Measurements from ENCODE around the gene DENND1C. TPM values are rescaled to one million over a fixed set of nuclear protein-coding genes. Genes with fewer than 3 reads are reported as not detected.

DENND1C gene
- total RNA-seq, 1 experiment from 2014 or later, result 3.5 TPM

DNA sequence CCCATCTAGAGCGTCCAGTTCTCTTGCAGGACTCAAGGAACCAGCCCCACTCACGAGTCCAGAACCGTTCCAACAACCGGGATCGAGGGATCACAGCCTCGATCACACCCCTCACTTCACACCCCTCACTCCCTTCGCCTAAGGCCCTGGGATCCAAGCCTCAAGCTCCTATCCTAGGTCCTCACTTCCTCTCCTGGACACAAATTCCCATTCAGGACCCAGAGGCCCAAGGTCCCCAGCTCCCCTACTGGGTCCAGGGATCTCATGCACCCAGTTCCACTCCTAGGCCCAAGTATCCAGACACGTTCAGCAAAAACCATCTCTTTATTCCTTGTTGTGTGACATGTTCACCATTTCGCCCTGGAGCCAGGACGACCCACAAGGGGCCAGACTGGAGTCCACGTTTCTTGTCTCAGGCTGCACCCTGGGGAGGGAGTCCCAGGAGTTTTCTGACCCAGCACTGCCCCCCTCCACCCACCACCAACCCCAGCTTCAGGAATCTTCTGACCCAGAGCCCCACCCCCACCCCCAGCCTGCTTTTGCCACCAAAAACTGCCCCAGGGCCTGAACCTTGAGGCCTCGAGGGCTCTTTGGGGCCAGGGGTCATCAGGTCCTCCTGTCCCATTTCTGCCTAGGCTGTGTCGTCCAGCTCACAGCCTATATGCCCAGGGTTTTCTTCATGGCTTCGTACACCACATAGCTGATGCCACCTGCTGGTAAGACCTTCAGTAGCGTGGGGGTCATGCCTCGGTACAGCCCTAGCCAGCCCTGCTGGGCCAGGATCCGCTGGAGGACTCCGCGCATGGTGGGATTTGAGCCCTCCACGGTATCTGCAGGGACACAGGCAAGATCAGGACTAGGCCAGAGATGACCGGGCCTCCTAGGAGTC is 55.6 kb downstream of the DENND1C start:
- DNase-seq, result peak; percentile 53 to 68
- peak overlapping the region; percentile 95 for H3K27ac Mint-ChIP-seq (ENCODE audit: unreplicated experiment)

DNA sequence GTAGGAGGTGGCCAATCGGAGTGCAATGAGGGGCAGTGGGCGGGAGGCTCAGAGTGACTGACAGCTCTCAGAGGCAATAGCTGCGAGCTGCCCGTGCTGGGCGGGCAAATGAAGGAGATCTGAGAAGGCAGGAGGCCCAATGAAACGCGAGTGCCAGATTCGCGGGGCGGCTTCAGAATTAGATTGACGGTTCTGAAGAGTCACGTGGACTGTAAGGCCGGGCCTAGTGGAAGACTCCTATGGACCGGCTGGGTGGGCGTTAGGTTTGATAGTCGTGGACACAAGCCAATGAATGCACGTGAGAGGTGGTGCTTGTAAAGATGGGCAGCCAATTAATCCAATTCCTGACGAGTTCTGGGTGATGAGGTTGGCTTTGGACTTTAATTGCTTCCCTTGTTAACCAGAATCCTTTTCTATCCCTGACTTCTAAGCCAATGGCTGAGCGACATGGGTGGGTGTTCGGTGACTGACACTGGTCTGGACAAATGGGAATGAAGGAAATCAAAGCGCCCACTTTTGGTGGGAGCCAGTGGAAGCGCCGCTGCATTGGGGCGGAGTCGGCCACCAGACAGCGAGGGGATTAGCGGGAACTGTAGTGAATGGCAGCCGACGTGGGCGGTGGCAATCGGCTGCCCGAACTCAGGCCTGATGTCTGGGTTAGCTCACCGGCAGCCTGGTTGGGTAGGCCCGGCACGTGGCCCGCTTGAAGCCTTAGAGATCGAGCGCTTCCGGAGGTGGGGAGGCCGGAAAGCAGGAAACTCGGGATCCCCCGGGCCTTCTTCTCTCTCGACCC is 56.5 kb downstream of the DENND1C start:
- TF ChIP-seq, protein P1, sequence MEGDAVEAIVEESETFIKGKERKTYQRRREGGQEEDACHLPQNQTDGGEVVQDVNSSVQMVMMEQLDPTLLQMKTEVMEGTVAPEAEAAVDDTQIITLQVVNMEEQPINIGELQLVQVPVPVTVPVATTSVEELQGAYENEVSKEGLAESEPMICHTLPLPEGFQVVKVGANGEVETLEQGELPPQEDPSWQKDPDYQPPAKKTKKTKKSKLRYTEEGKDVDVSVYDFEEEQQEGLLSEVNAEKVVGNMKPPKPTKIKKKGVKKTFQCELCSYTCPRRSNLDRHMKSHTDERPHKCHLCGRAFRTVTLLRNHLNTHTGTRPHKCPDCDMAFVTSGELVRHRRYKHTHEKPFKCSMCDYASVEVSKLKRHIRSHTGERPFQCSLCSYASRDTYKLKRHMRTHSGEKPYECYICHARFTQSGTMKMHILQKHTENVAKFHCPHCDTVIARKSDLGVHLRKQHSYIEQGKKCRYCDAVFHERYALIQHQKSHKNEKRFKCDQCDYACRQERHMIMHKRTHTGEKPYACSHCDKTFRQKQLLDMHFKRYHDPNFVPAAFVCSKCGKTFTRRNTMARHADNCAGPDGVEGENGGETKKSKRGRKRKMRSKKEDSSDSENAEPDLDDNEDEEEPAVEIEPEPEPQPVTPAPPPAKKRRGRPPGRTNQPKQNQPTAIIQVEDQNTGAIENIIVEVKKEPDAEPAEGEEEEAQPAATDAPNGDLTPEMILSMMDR (IDR thresholded peaks at IDR 0.05; ENCODE audit: insufficient read depth in 1 of 2, low read depth in 1 of 2, low read length in 1 of 2, severe bottlenecking in 1 of 2, unreplicated experiment in 1 of 2), result no peak
- Mint-ChIP-seq H3K9me3 (ENCODE audit: unreplicated experiment) (no peaks in the 10 kb centered on the region), H3K4me1 (ENCODE audit: low read depth, unreplicated experiment) (peaks cover 6% of the 10 kb centered on the region), H3K27me3 (ENCODE audit: insufficient read depth, unreplicated experiment) (no peaks in the 10 kb centered on the region), H3K4me3 (ENCODE audit: unreplicated experiment) (peak overlapping the region; percentile 77), H3K27ac (ENCODE audit: unreplicated experiment) (peak overlapping the region; percentile 95), H3K36me3 (ENCODE audit: insufficient read depth, unreplicated experiment) (peaks cover 49% of the 10 kb centered on the region)
- CTCF ChIA-PET, result interaction anchor here (0.5 to 2.0 kb wide), 12 partner anchors 12 to 1476 kb away, joined by 3 to 6 read pairs (median 3); partner anchors contain the start of genes ALKBH7 and SLC25A23
- Histone ChIP-seq H3K27me3 (replicated peaks; ENCODE audit: control insufficient read depth, insufficient read depth, low read length) (no peaks in the 10 kb centered on the region), H3K36me3 (ENCODE audit: control insufficient read depth, insufficient read depth, low read length) (peaks cover 2% of the 10 kb centered on the region), H3K4me1 (peaks cover 20% of the 10 kb centered on the region), H3K9me3 (no peaks in the 10 kb centered on the region), H3K4me3 (ENCODE audit: low read depth, low read length) (peak overlapping the region; percentile 23)
- DNase-seq, result peak; percentile 99 to 100
- BruUV-seq (replicated peaks), result no TSS peak
- intact Hi-C loops (cut with micrococcal nuclease; ENCODE audit: unreplicated experiment), result loop anchor here (1.0 to 10.0 kb wide), 4 partner anchors 40 to 448 kb away; partner anchors contain the start of genes ALKBH7, CRB3, MLLT1 and RANBP3
- POLR2A ChIA-PET, result interaction anchor here (0.5 to 2.0 kb wide), 7 partner anchors 11 to 64 kb away, joined by 3 to 27 read pairs (median 9); partner anchors contain the start of genes ALKBH7, CLPP and SLC25A23

More for the DNA sequence above, 55.6 kb downstream of the DENND1C start:
- Histone ChIP-seq H3K4me1 (peaks cover 20% of the 10 kb centered on the region), H3K9me3 (no peaks in the 10 kb centered on the region), H3K4me3 (ENCODE audit: low read depth, low read length) (peak overlapping the region; percentile 23), H3K36me3 (ENCODE audit: control insufficient read depth, insufficient read depth, low read length) (peaks cover 2% of the 10 kb centered on the region), H3K27me3 (replicated peaks; ENCODE audit: control insufficient read depth, insufficient read depth, low read length) (no peaks in the 10 kb centered on the region)
- ChIA-PET POLR2A (interaction anchor here (0.6 to 2.0 kb wide), 6 partner anchors 24 to 300 kb away, joined by 3 to 27 read pairs (median 14); partner anchors contain the start of genes ALKBH7 and SLC25A23), CTCF (interaction anchor here (0.5 to 2.0 kb wide), 10 partner anchors 10 to 300 kb away, joined by 3 to 6 read pairs (median 3); partner anchors contain the start of genes ALKBH7 and SLC25A23)
- peak overlapping the region; percentile 77 for H3K4me3 Mint-ChIP-seq (ENCODE audit: unreplicated experiment)
- H3K27me3 Mint-ChIP-seq (ENCODE audit: insufficient read depth, unreplicated experiment), result no peaks in the 10 kb centered on the region
- BruUV-seq (replicated peaks), result TSS peak; percentile 96
- no peaks in the 10 kb centered on the region for H3K9me3 Mint-ChIP-seq (ENCODE audit: unreplicated experiment)
- peaks cover 40% of the 10 kb centered on the region for H3K36me3 Mint-ChIP-seq (ENCODE audit: insufficient read depth, unreplicated experiment)
- TF ChIP-seq, protein P1 (IDR thresholded peaks at IDR 0.05; ENCODE audit: insufficient read depth in 1 of 2, low read depth in 1 of 2, low read length in 1 of 2, severe bottlenecking in 1 of 2, unreplicated experiment in 1 of 2), result peak in 1 of 2 experiments; percentile 26
- intact Hi-C loops (cut with micrococcal nuclease; ENCODE audit: unreplicated experiment), result loop anchor here (1.0 to 10.0 kb wide), 4 partner anchors 39 to 449 kb away; partner anchors contain the start of genes ALKBH7, CRB3, MLLT1 and RANBP3
- H3K4me1 Mint-ChIP-seq (ENCODE audit: low read depth, unreplicated experiment), result peaks cover 6% of the 10 kb centered on the region

Data from Caco-2 (cell line).